Cardiac muscle cell (in vitro differentiated cells and primary cell): ENCODE data around the gene CRYGN. TPM values are rescaled to one million over a fixed set of nuclear protein-coding genes. Genes with fewer than 3 reads are reported as not detected.

Source experiments
- DNase-seq, 2 donors: peaks; one replicate each; pipeline versions ENCODE4 v3.0.0 to v3.0.0-alpha.2; 2010 to 2017; ENCODE audit warnings: low read depth in 1 of 2, low spot score in 1 of 2
- H3K27ac ChIP-seq: fragments of 200-600 bp; sonication (generic); 2 replicates; pipeline ENCODE4 v1.5.1; 2016
- H3K27me3 ChIP-seq: fragments of 200-600 bp; sonication (generic); 2 replicates; pipeline ENCODE4 v1.6.0; 2016; ENCODE audit warnings: control low read depth
- H3K36me3 ChIP-seq: fragments of 200-600 bp; sonication (generic); 2 replicates; pipeline ENCODE4 v1.5.1; 2016; ENCODE audit warnings: control low read depth
- H3K4me1 ChIP-seq: fragments of 200-600 bp; sonication (generic); 2 replicates; pipeline ENCODE4 v1.8.1; 2017; ENCODE audit warnings: low read depth, mild to moderate bottlenecking, mixed run types
- H3K4me3 ChIP-seq: fragments of 200-600 bp; sonication (generic); 2 replicates; pipeline ENCODE4 v1.5.1; 2016; ENCODE audit warnings: mild to moderate bottlenecking
- H3K9me3 ChIP-seq: fragments of 200-600 bp; sonication (generic); 2 replicates; pipeline ENCODE4 v1.5.1; 2017; ENCODE audit warnings: low read depth, mild to moderate bottlenecking, control low read depth
- CTCF ChIP-seq: IDR thresholded peaks from 2 replicates; pipeline ENCODE4 v1.5.1; 2012; ENCODE audit warnings: low read depth, mild to moderate bottlenecking, low read length
- polyA plus RNA-seq: library from polyadenylated mRNA; unstranded; fragments of >200 nt; fragmentation: Nextera tagmentation; extraction: Ambion mirVana; gene quantifications from 2 replicates; pipeline ENCODE4 v1.2.1, GENCODE V29; 2016
- total RNA-seq: library from RNA; depleted of rRNA; stranded (reverse); fragments of >200 nt; gene quantifications from 2 replicates; pipeline ENCODE4 v1.2.3, GENCODE V29; 2016

The CRYGN gene
- total and polyA plus RNA-seq, 2 experiments from 2014 or later, result 0.46 to 1.0 TPM

GRCh38 chr7:151391358-151391730, 48.6 kb downstream of the CRYGN start:
- no peak overlapping the region for H3K27ac ChIP-seq
- H3K9me3 ChIP-seq, result no peaks in the 10 kb centered on the region
- TF ChIP-seq CTCF, result no peak
- H3K4me3 ChIP-seq, result no peak overlapping the region
- H3K4me1 ChIP-seq, result no peaks in the 10 kb centered on the region
- no peak for DNase-seq
- no peaks in the 10 kb centered on the region for H3K27me3 ChIP-seq
- no peaks in the 10 kb centered on the region for H3K36me3 ChIP-seq

- TF ChIP-seq CTCF, result no peak
These were observed 49.2 kb downstream of the CRYGN start for GRCh38 chr7:151390598-151391357.

GRCh38 chr7:151389768-151390597, 50.0 kb downstream of the CRYGN start:
- H3K4me1 ChIP-seq, result no peaks in the 10 kb centered on the region
- DNase-seq, result no peak
- H3K27me3 ChIP-seq, result no peaks in the 10 kb centered on the region
- H3K27ac ChIP-seq, result no peak overlapping the region
- H3K36me3 ChIP-seq, result no peaks in the 10 kb centered on the region
- no peaks in the 10 kb centered on the region for H3K9me3 ChIP-seq
- no peak for TF ChIP-seq CTCF
- no peak overlapping the region for H3K4me3 ChIP-seq

More at GRCh38 chr7:151390598-151391357, 49.2 kb downstream of the CRYGN start:
- no peaks in the 10 kb centered on the region for H3K9me3 ChIP-seq
- H3K4me1 ChIP-seq, result no peaks in the 10 kb centered on the region
- H3K4me3 ChIP-seq, result no peak overlapping the region
- H3K36me3 ChIP-seq, result no peaks in the 10 kb centered on the region
- no peak overlapping the region for H3K27ac ChIP-seq
- H3K27me3 ChIP-seq, result no peaks in the 10 kb centered on the region
- no peak for DNase-seq

- H3K27ac ChIP-seq, result no peak overlapping the region
- H3K4me3 ChIP-seq, result no peak overlapping the region
- no peaks in the 10 kb centered on the region for H3K36me3 ChIP-seq
- DNase-seq, result no peak
- H3K9me3 ChIP-seq, result no peaks in the 10 kb centered on the region
- no peaks in the 10 kb centered on the region for H3K27me3 ChIP-seq
- no peak for TF ChIP-seq CTCF
- no peaks in the 10 kb centered on the region for H3K4me1 ChIP-seq
These were observed 50.7 kb downstream of the CRYGN start for GRCh38 chr7:151389096-151389767.

- no peaks in the 10 kb centered on the region for H3K27me3 ChIP-seq
- no peak overlapping the region for H3K27ac ChIP-seq
- TF ChIP-seq CTCF, result no peak
These were observed 51.5 kb downstream of the CRYGN start for GRCh38 chr7:151388430-151388829.

More at GRCh38 chr7:151388430-151388829, 51.5 kb downstream of the CRYGN start:
- DNase-seq, result no peak
- Histone ChIP-seq H3K4me3 (no peak overlapping the region), H3K4me1 (no peaks in the 10 kb centered on the region), H3K9me3 (no peaks in the 10 kb centered on the region), H3K36me3 (no peaks in the 10 kb centered on the region)
